ENCODE data around the gene EXOC7.
"Not testable (repeated sequence)": the region's sequence is repeated elsewhere in the genome, so short reads cannot be mapped to it uniquely, and the experiment has no call there.

Gene EXOC7

GRCh38 chr17:76088041-76088867 is 15.3 kb downstream of the EXOC7 start:
- DNase-seq (ENCODE audit: low spot score): no peak

GRCh38 chr17:76087531-76087930 is 16.1 kb downstream of the EXOC7 start:
- no peak for DNase-seq (ENCODE audit: low spot score)

- no peak for DNase-seq (ENCODE audit: low spot score)
These were observed 17.2 kb downstream of the EXOC7 start for GRCh38 chr17:76086384-76086783.

GRCh38 chr17:76085731-76086366 is 17.7 kb downstream of the EXOC7 start:
- DNase-seq (ENCODE audit: low spot score): no peak

- no peak for DNase-seq (ENCODE audit: low spot score)
These were observed 18.4 kb downstream of the EXOC7 start for GRCh38 chr17:76085066-76085730.

- DNase-seq (ENCODE audit: low spot score): no peak
These were observed 19.9 kb downstream of the EXOC7 start for GRCh38 chr17:76083536-76084182.

GRCh38 chr17:76082326-76083251 is 21.0 kb downstream of the EXOC7 start:
- no peak for DNase-seq (ENCODE audit: low spot score)

- no peak for DNase-seq (ENCODE audit: low spot score)
These were observed 22.0 kb downstream of the EXOC7 start for GRCh38 chr17:76081295-76082210.

- DNase-seq (ENCODE audit: low spot score): no peak
These were observed 22.8 kb downstream of the EXOC7 start for GRCh38 chr17:76080768-76081287.

- DNase-seq (ENCODE audit: low spot score): no peak
These were observed 23.4 kb downstream of the EXOC7 start for GRCh38 chr17:76079956-76080767.

- DNase-seq (ENCODE audit: low spot score): no peak
These were observed 24.0 kb downstream of the EXOC7 start for GRCh38 chr17:76079535-76079955.

- DNase-seq (ENCODE audit: low spot score): no peak
These were observed 24.6 kb downstream of the EXOC7 start, which contains the start of gene ZACN for GRCh38 chr17:76078860-76079534. ZACN (plus strand) TSS chr17:76079182; CDS start chr17:76079265, 83 bp downstream.

GRCh38 chr17:76078370-76078769 is 25.2 kb downstream of the EXOC7 start:
- not testable (repeated sequence) for DNase-seq (ENCODE audit: low spot score)

GRCh38 chr17:76077584-76078110 is 25.9 kb downstream of the EXOC7 start:
- no peak for DNase-seq (ENCODE audit: low spot score)

- no peak for DNase-seq (ENCODE audit: low spot score)
These were observed 26.6 kb downstream of the EXOC7 start for GRCh38 chr17:76076765-76077583.

GRCh38 chr17:76076146-76076764 is 27.3 kb downstream of the EXOC7 start:
- DNase-seq (ENCODE audit: low spot score): no peak
